Keratinocyte (primary cell): ENCODE measurements around the gene C1orf87. TPM values are rescaled to one million over a fixed set of nuclear protein-coding genes. Genes with fewer than 3 reads are reported as not detected.

ENCODE experiments used
- DNase-seq: peaks from one replicate; pipeline ENCODE4 v3.0.0-alpha.2; 2011; ENCODE audit warnings: low read depth, missing footprints, low spot score
- FAIRE-seq: peaks from 2 replicates; lab custom pipeline; 2011; peaks lifted over from hg19 to GRCh38; lab: Jason Lieb, UNC
- H2AFZ ChIP-seq: 2 replicates; pipeline ENCODE4 v1.6.0; 2012; ENCODE audit warnings: low read length, control low read depth, inconsistent platforms; ENCODE audit not compliant: control insufficient read depth
- H3K27ac ChIP-seq: 2 replicates; pipeline ENCODE4 v1.5.1; 2011; ENCODE audit warnings: low read length; ENCODE audit not compliant: control insufficient read depth, insufficient read depth
- H3K27me3 ChIP-seq: 3 replicates; pipeline ENCODE4 v1.6.0; 2011; ENCODE audit warnings: low read length; ENCODE audit not compliant: control insufficient read depth, insufficient read depth; ENCODE audit errors: extremely low read depth
- H3K36me3 ChIP-seq, 2 experiments: 2 replicates in 1 of 2; 3 replicates in 1 of 2; pipeline ENCODE4 v1.5.1; 2011; ENCODE audit warnings: low read length in 2 of 2, mild to moderate bottlenecking in 1 of 2; ENCODE audit not compliant: control insufficient read depth in 2 of 2, insufficient read depth in 2 of 2; ENCODE audit errors: extremely low read depth in 1 of 2
- H3K4me1 ChIP-seq: 3 replicates; pipeline ENCODE4 v1.5.1; 2011; ENCODE audit warnings: low read length; ENCODE audit not compliant: control insufficient read depth, insufficient read depth; ENCODE audit errors: extremely low read depth
- H3K4me2 ChIP-seq: 3 replicates; pipeline ENCODE4 v1.6.0; 2011; ENCODE audit warnings: low read depth, low read length; ENCODE audit not compliant: control insufficient read depth, insufficient read depth; ENCODE audit errors: extremely low read depth
- H3K4me3 ChIP-seq, 3 experiments: fragments of 200-600 bp in 1 of 3; sonication (generic) in 1 of 3; 2 replicates in 2 of 3; 3 replicates in 1 of 3; pipeline ENCODE4 v1.5.1; 2011 to 2016; ENCODE audit warnings: low read length in 3 of 3, mild to moderate bottlenecking in 3 of 3, control low read depth in 2 of 3, inconsistent platforms in 1 of 3, low read depth in 1 of 3, mixed read lengths in 1 of 3, mixed run types in 1 of 3, moderate library complexity in 1 of 3; ENCODE audit not compliant: control insufficient read depth in 2 of 3, insufficient read depth in 2 of 3; ENCODE audit errors: extremely low read depth in 1 of 3
- H3K79me2 ChIP-seq: 2 replicates; pipeline ENCODE4 v1.6.0; 2012; ENCODE audit warnings: low read length; ENCODE audit not compliant: control insufficient read depth, insufficient read depth
- H3K9ac ChIP-seq: 3 replicates; pipeline ENCODE4 v1.6.0; 2011; ENCODE audit warnings: low read length; ENCODE audit not compliant: control insufficient read depth, insufficient read depth; ENCODE audit errors: extremely low read depth
- H3K9me1 ChIP-seq: 3 replicates; pipeline ENCODE4 v1.6.0; 2011; ENCODE audit warnings: low read length; ENCODE audit not compliant: control insufficient read depth, insufficient read depth; ENCODE audit errors: extremely low read depth
- H3K9me3 ChIP-seq: 2 replicates; pipeline ENCODE4 v1.5.1; 2012; ENCODE audit warnings: low read depth, low read length; ENCODE audit not compliant: control insufficient read depth
- H4K20me1 ChIP-seq: 3 replicates; pipeline ENCODE4 v1.6.0; 2011; ENCODE audit warnings: low read length; ENCODE audit not compliant: control insufficient read depth, insufficient read depth; ENCODE audit errors: extremely low read depth
- EZH2 ChIP-seq: IDR thresholded peaks from one replicate; pipeline ENCODE4 v1.6.1; 2012; ENCODE audit warnings: inconsistent platforms, mild to moderate bottlenecking, low read length, moderate library complexity
- dilution Hi-C: fragments of 300-500 bp; cut with MboI; formaldehyde crosslinking; loops from one replicate; pipeline ENCODE4 v1.7.0; 2020; ENCODE audit warnings: low sequenced_read_pairs; ENCODE audit not compliant: extremely low pct_ligation_motif_present
- polyA plus RNA-seq, 5 experiments: library from polyadenylated mRNA; depleted of rRNA in 3 of 5; stranded (reverse) in 3 of 5; stranded (forward) in 1 of 5; unstranded in 1 of 5; fragments of >200 nt; gene quantifications; 1 replicate in 1 of 5; 2 replicates in 3 of 5; 3 replicates in 1 of 5; pipeline versions ENCODE4 v1.2.1 to v1.2.3, GENCODE V29; 2011 to 2012; ENCODE audit warnings: missing spikeins in 2 of 5, low read depth in 1 of 5, low replicate concordance in 1 of 5
- TF ChIP-seq, protein P1 (sequence below), 3 experiments: IDR thresholded peaks in 1 of 3; conservative IDR thresholded peaks in 1 of 3; optimal IDR thresholded peaks in 1 of 3; 2 replicates in 2 of 3; 3 replicates in 1 of 3; pipeline versions ENCODE3 to v1.5.1; 2011; ENCODE audit warnings: low read length in 3 of 3, mild to moderate bottlenecking in 3 of 3, moderate library complexity in 2 of 3, control low read depth in 1 of 3, inconsistent platforms in 1 of 3; ENCODE audit not compliant: insufficient read depth in 2 of 3; ENCODE audit errors: extremely low read depth in 1 of 3

Gene C1orf87
- polyA plus RNA-seq, 1 donor (not counting 4 experiments of a cell fraction or from before 2014, with no cell fraction given), result not detected

DNA sequence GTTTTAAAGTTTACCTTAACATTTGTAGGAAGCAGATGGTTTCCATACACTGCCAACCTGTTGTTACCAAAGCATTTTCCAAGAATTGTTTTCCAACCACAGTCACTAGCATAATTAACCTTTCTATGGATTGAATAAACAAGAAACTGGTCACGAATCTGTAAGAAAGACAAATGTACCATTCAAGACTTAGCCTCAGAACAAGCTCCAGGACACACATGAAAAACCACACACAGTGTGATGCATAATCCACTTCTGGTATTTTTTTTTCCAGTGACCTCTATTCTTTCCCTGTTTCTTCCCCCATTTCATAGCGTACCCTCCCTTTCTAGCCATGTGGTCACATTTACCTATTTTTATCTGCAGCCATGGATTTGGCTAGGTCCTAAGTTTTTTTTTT is 29.6 kb upstream of the C1orf87 start:
- no peak for TF ChIP-seq EZH2
- TF ChIP-seq, protein P1, sequence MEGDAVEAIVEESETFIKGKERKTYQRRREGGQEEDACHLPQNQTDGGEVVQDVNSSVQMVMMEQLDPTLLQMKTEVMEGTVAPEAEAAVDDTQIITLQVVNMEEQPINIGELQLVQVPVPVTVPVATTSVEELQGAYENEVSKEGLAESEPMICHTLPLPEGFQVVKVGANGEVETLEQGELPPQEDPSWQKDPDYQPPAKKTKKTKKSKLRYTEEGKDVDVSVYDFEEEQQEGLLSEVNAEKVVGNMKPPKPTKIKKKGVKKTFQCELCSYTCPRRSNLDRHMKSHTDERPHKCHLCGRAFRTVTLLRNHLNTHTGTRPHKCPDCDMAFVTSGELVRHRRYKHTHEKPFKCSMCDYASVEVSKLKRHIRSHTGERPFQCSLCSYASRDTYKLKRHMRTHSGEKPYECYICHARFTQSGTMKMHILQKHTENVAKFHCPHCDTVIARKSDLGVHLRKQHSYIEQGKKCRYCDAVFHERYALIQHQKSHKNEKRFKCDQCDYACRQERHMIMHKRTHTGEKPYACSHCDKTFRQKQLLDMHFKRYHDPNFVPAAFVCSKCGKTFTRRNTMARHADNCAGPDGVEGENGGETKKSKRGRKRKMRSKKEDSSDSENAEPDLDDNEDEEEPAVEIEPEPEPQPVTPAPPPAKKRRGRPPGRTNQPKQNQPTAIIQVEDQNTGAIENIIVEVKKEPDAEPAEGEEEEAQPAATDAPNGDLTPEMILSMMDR (optimal IDR thresholded peaks at IDR 0.05 in 1 of 3, IDR thresholded peaks at IDR 0.05 in 1 of 3, conservative IDR thresholded peaks at IDR 0.05 in 1 of 3; ENCODE audit: extremely low read depth in 1 of 3, insufficient read depth in 2 of 3, low read length in 3 of 3), result no peak
- Histone ChIP-seq H3K4me2 (no peak overlapping the region), H2AFZ (no peak overlapping the region), H3K4me3 (no peak overlapping the region), H3K27me3 (no peaks in the 10 kb centered on the region), H3K9ac (no peak overlapping the region), H4K20me1 (no peaks in the 10 kb centered on the region), H3K9me1 (no peaks in the 10 kb centered on the region), H3K27ac (no peak overlapping the region), H3K36me3 (no peaks in the 10 kb centered on the region), H3K9me3 (no peaks in the 10 kb centered on the region), H3K79me2 (no peaks in the 10 kb centered on the region), H3K4me1 (no peaks in the 10 kb centered on the region)
- no peak for DNase-seq
- no peak for FAIRE-seq
- dilution Hi-C loops, result no loop called here

DNA sequence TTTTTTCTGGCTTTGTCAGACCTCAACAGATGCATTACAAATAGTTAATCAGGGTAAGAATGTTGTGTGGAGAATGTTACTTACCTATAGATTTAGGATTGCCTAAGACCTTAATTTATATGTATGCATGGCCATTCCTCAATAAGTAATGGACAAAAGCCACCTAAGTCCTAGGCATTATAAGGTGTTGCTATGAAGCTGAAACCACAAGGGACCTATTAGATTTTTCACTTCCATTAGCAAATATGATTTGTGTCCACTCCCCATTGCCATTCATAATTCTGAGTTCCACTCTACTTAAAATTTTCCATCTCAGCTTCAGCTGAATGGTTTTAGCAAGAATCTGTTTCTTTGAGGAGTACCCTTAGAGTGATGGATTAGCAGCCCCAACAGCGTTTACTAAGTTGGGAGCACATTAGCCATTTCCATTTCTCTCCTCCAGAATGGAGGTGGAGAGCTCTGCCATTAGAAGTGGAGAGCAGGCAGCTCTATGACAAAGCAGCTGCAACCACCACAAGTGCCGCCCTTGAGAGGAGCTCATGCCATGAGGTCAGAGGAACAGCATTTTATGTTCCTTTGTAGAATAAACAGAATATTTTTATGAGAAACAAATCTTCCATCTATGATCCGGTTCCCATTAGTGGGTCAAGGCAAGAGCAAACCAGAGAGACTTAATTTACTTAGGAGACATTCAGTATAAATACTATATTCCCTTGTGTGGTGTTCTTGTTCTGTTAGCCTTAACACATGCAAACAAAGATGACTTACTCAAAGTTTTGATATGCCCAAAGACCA is 28.9 kb upstream of the C1orf87 start:
- FAIRE-seq, result no peak
- dilution Hi-C loops, result no loop called here

More for the DNA sequence above, 28.9 kb upstream of the C1orf87 start:
- no peak overlapping the region for H3K9ac ChIP-seq
- no peaks in the 10 kb centered on the region for H4K20me1 ChIP-seq
- no peaks in the 10 kb centered on the region for H3K27me3 ChIP-seq
- no peaks in the 10 kb centered on the region for H3K79me2 ChIP-seq
- no peaks in the 10 kb centered on the region for H3K4me1 ChIP-seq
- no peaks in the 10 kb centered on the region for H3K9me1 ChIP-seq
- DNase-seq, result no peak
- H3K27ac ChIP-seq, result no peak overlapping the region
- no peaks in the 10 kb centered on the region for H3K36me3 ChIP-seq
- H3K9me3 ChIP-seq, result no peaks in the 10 kb centered on the region
- TF ChIP-seq, protein P1 (optimal IDR thresholded peaks at IDR 0.05 in 1 of 3, IDR thresholded peaks at IDR 0.05 in 1 of 3, conservative IDR thresholded peaks at IDR 0.05 in 1 of 3; ENCODE audit: extremely low read depth in 1 of 3, insufficient read depth in 2 of 3, low read length in 3 of 3), result no peak
- TF ChIP-seq EZH2, result no peak
- H3K4me3 ChIP-seq, result no peak overlapping the region
- H2AFZ ChIP-seq, result no peak overlapping the region
- no peak overlapping the region for H3K4me2 ChIP-seq
